Right lobe of liver (tissue), 6 donors: ENCODE results near the gene CDRT4. TPM values are rescaled to one million over a fixed set of nuclear protein-coding genes. Genes with fewer than 3 reads are reported as not detected.
A peak's percentile ranks its signal among the peaks of the same experiment; 100 is the strongest.

ENCODE experiments used
- ATAC-seq, 4 donors: fragments of 200-7000 bp; cut with Tn5 transposase; one replicate each; pipeline ENCODE4 v1.9.1; 2020; ENCODE audit warnings: mild to moderate bottlenecking in 4 of 4, moderate library complexity in 4 of 4
- DNase-seq, 3 donors: peaks; one replicate each; pipeline ENCODE4 v3.0.0-alpha.2; 2020
- H3K27ac ChIP-seq, 3 donors: fragments of 200-600 bp; one replicate each; pipeline ENCODE4 v1.8.0; 2022
- H3K27me3 ChIP-seq, 2 donors: fragments of 200-600 bp; one replicate each; pipeline ENCODE4 v1.8.0; 2022
- H3K36me3 ChIP-seq, 4 donors: fragments of 200-600 bp; sonication (generic) in 1 of 4; one replicate each; pipeline versions ENCODE4 v1.5.1 to v1.8.0; 2017 to 2022; ENCODE audit warnings: control low read depth in 1 of 4
- H3K4me1 ChIP-seq, 4 donors: fragments of 200-600 bp; sonication (generic) in 1 of 4; one replicate each; pipeline versions ENCODE4 v1.5.1 to v1.8.0; 2017 to 2022; ENCODE audit warnings: control low read depth in 1 of 4
- H3K4me3 ChIP-seq, 3 donors: fragments of 200-600 bp; one replicate each; pipeline ENCODE4 v1.8.0; 2022
- H3K9me3 ChIP-seq, 4 donors: fragments of 200-600 bp; sonication (generic) in 1 of 4; one replicate each; pipeline versions ENCODE4 v1.5.1 to v1.8.0; 2017 to 2022; ENCODE audit warnings: control low read depth in 1 of 4
- CTCF ChIP-seq, 4 donors: fragments of 200-600 bp in 3 of 4; fragments of 450-650 bp in 1 of 4; IDR thresholded peaks; one replicate each; pipeline versions ENCODE4 v1.5.1 to v1.8.0; 2016 to 2022; ENCODE audit warnings: antibody characterized with exemption in 4 of 4, mild to moderate bottlenecking in 2 of 4
- POLR2A ChIP-seq: fragments of 450-650 bp; IDR thresholded peaks from one replicate; pipeline ENCODE4 v1.6.1; 2017; ENCODE audit warnings: antibody characterized with exemption, mild to moderate bottlenecking
- WGBS: methylation state at CpG from one replicate; pipeline ENCODE4 v1.1.6; 2018; ENCODE audit warnings: low coverage, low lambda C conversion rate; ENCODE audit not compliant: insufficient coverage; ENCODE audit errors: missing lambda C conversion rate; 5-methylcytosine and 5-hydroxymethylcytosine counted together
- intact Hi-C, 2 donors: fragments of 100-400 bp; cut with DNase I; formaldehyde crosslinking; loops; one replicate each; pipeline versions ENCODE4 v1.11.2 to v1.14.1; 2022
- total RNA-seq, 6 experiments: library from RNA; depleted of rRNA in 2 of 6; stranded (reverse); fragments of >200 nt in 2 of 6; fragmentation: NEBNext Ultra II Directional in 3 of 6; extraction: Animal tissue kit (Norgen Biotek cat#: 25700) in 3 of 6; gene quantifications; one replicate each; pipeline versions ENCODE4 v1.1.0 to v1.2.4, GENCODE V29; 2016 to 2023
- donor health status: DM: no; HTN: yes; CAD: no.
- donor health status: DM: no; HTN: no; CAD: no.
- donor health status: DM: no; HTN: no; CAD: no.
- donor health status: DM: no; HTN: yes; CAD: no.
- donor health status: DM: no; HTN: yes; CAD: no.

Gene CDRT4
- total RNA-seq, 6 experiments from 2014 or later = 0.43 to 3.3 (median 1.3) TPM

GRCh38 chr17:15464231-15464985 is 3.0 kb downstream of the CDRT4 start:
- peak in 2 of 4 donors; percentile 22 to 37 for ATAC-seq
- intact Hi-C loops = no loop called here
- Histone ChIP-seq H3K4me1 (no peaks in the 10 kb centered on the region), H3K4me3 (no peak overlapping the region), H3K27ac (no peak overlapping the region), H3K9me3 (no peaks in the 10 kb centered on the region), H3K27me3 (no peaks in the 10 kb centered on the region), H3K36me3 (no peaks in the 10 kb centered on the region)
- WGBS = 73% methylated on average over 6 of the region's 11 CpGs
- DNase-seq = no peak
- TF ChIP-seq CTCF (IDR thresholded peaks at IDR 0.05) = no peak
- TF ChIP-seq POLR2A = no peak

- intact Hi-C loops = no loop called here
- no peak for DNase-seq
- 61% methylated on average over 10 of the region's 11 CpGs for WGBS
- Histone ChIP-seq H3K4me1 (no peaks in the 10 kb centered on the region), H3K27me3 (no peaks in the 10 kb centered on the region), H3K27ac (no peak overlapping the region), H3K36me3 (no peaks in the 10 kb centered on the region), H3K9me3 (no peaks in the 10 kb centered on the region), H3K4me3 (no peak overlapping the region)
- TF ChIP-seq POLR2A (no peak), CTCF (IDR thresholded peaks at IDR 0.05) (no peak)
- ATAC-seq = peak; percentile 37 to 47 (median 43)
Observed at GRCh38 chr17:15462976-15463772, 4.2 kb downstream of the CDRT4 start.

DNA sequence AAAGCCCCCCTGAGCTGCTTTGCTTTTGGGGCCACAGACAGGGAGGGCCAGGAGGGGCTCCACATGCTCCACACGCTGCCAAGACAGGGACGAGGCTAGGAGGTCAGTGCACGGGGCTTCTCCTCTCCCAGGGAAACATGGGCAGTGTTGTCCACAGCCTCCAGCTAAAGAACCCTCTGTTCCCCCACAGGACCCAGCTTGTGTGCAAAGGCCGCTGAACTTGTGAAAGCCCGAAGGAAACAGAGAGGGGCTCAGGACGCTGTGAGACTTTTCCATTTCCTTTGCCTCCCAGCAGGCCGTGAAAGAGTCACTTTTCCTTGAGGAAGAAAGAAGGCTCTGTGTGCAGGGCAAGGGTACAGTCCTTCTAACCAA is 9.7 kb downstream of the CDRT4 start:
- Histone ChIP-seq H3K4me1 (no peaks in the 10 kb centered on the region), H3K4me3 (no peak overlapping the region), H3K9me3 (no peaks in the 10 kb centered on the region), H3K36me3 (no peaks in the 10 kb centered on the region), H3K27ac (no peak overlapping the region), H3K27me3 (no peaks in the 10 kb centered on the region)
- TF ChIP-seq POLR2A (no peak), CTCF (IDR thresholded peaks at IDR 0.05) (no peak)
- DNase-seq (no peak), ATAC-seq (peak in 1 of 4 donors; percentile 37)
- WGBS = 61% methylated on average over 7 of the region's 7 CpGs
- intact Hi-C loops = no loop called here

GRCh38 chr17:15456972-15457722 is 10.3 kb downstream of the CDRT4 start:
- 26% methylated on average over 5 of the region's 16 CpGs for WGBS
- no peaks in the 10 kb centered on the region for H3K27me3 ChIP-seq
- no peak for TF ChIP-seq POLR2A
- peak in 1 of 4 donors; percentile 7 for TF ChIP-seq CTCF (IDR thresholded peaks at IDR 0.05)
- no peaks in the 10 kb centered on the region for H3K4me1 ChIP-seq
- H3K36me3 ChIP-seq = no peaks in the 10 kb centered on the region
- no peaks in the 10 kb centered on the region for H3K9me3 ChIP-seq
- intact Hi-C loops = no loop called here
- no peak overlapping the region for H3K27ac ChIP-seq
- no peak overlapping the region for H3K4me3 ChIP-seq
- DNase-seq (no peak), ATAC-seq (peak in 1 of 4 donors; percentile 11)
